Mesendoderm (in vitro differentiated cells): ENCODE data around the gene CDC42BPA.

Experiments used
- DNase-seq: peaks from one replicate; pipeline ENCODE4 v3.0.0; 2013
- H2AK5ac ChIP-seq: 2 replicates; pipeline ENCODE4 v1.6.1; 2013; ENCODE audit warnings: low read length, inconsistent platforms
- H2BK120ac ChIP-seq: 2 replicates; pipeline ENCODE4 v1.6.1; 2013; ENCODE audit warnings: low read depth, mild to moderate bottlenecking, low read length, moderate library complexity, mixed read lengths
- H2BK15ac ChIP-seq: replicated peaks from 2 replicates; pipeline ENCODE4 v1.6.1; 2013; ENCODE audit warnings: low read depth, mild to moderate bottlenecking, moderate library complexity
- H2BK5ac ChIP-seq: 2 replicates; pipeline ENCODE4 v1.6.1; 2013; ENCODE audit warnings: low read length, inconsistent platforms
- H3K18ac ChIP-seq: 2 replicates; pipeline ENCODE4 v1.6.1; 2013; ENCODE audit warnings: mild to moderate bottlenecking, low read length, mixed read lengths
- H3K23ac ChIP-seq: one replicate; pipeline ENCODE4 v1.6.1; 2013; ENCODE audit warnings: low read length
- H3K27ac ChIP-seq: 2 replicates; pipeline ENCODE4 v1.5.1; 2013; ENCODE audit warnings: low read depth, mild to moderate bottlenecking, inconsistent platforms, low read length, moderate library complexity
- H3K27me3 ChIP-seq: 2 replicates; pipeline ENCODE4 v1.6.1; 2013; ENCODE audit warnings: low read length, control low read depth, mild to moderate bottlenecking, inconsistent platforms; ENCODE audit not compliant: insufficient read depth, poor library complexity
- H3K36me3 ChIP-seq: 2 replicates; pipeline ENCODE4 v1.6.1; 2013; ENCODE audit warnings: low read length, inconsistent platforms; ENCODE audit not compliant: control insufficient read depth, insufficient read depth
- H3K4ac ChIP-seq: one replicate; pipeline ENCODE4 v1.6.1; 2013; ENCODE audit warnings: low read depth, mild to moderate bottlenecking, low read length, moderate library complexity
- H3K4me1 ChIP-seq: 2 replicates; pipeline ENCODE4 v1.6.1; 2013; ENCODE audit warnings: low read depth, low read length, inconsistent platforms; ENCODE audit not compliant: control insufficient read depth
- H3K4me2 ChIP-seq: 2 replicates; pipeline ENCODE4 v1.6.1; 2013; ENCODE audit warnings: low read length
- H3K4me3 ChIP-seq: 2 replicates; pipeline ENCODE4 v1.5.1; 2013; ENCODE audit warnings: mild to moderate bottlenecking, low read length
- H3K56ac ChIP-seq: one replicate; pipeline ENCODE4 v1.6.1; 2013; ENCODE audit warnings: low read length
- H3K79me1 ChIP-seq: 2 replicates; pipeline ENCODE4 v1.6.1; 2013; ENCODE audit warnings: low read length, inconsistent platforms
- H3K79me2 ChIP-seq: 2 replicates; pipeline ENCODE4 v1.6.1; 2013; ENCODE audit warnings: mild to moderate bottlenecking, low read length; ENCODE audit not compliant: control insufficient read depth, insufficient read depth
- H3K9ac ChIP-seq: 2 replicates; pipeline ENCODE4 v1.6.1; 2013; ENCODE audit warnings: low read length, inconsistent platforms
- H4K5ac ChIP-seq: one replicate; pipeline ENCODE4 v1.6.1; 2013; ENCODE audit warnings: low read length
- H4K8ac ChIP-seq: one replicate; pipeline ENCODE4 v1.6.1; 2013; ENCODE audit warnings: low read depth, mild to moderate bottlenecking, control low read depth, low read length, moderate library complexity
- WGBS: extraction: QIAGEN DNeasy Blood & Tissue Kit; methylation state at CpG from one replicate; pipeline ENCODE4 v1.1.7; 2013; ENCODE audit warnings: low lambda C conversion rate, missing lambda C conversion rate; ENCODE audit not compliant: insufficient coverage; ENCODE audit errors: extremely low coverage; 5-methylcytosine and 5-hydroxymethylcytosine counted together

The CDC42BPA gene

GRCh38 chr1:227037121-227037520 lies 281.2 kb downstream of the CDC42BPA start:
- Histone ChIP-seq H3K23ac (no peak overlapping the region), H4K5ac (no peak overlapping the region), H3K79me1 (no peaks in the 10 kb centered on the region), H3K79me2 (no peaks in the 10 kb centered on the region), H4K8ac (no peak overlapping the region), H3K4me3 (no peak overlapping the region), H3K4me1 (peaks cover 3% of the 10 kb centered on the region), H3K4me2 (no peak overlapping the region), H3K18ac (no peak overlapping the region), H3K27ac (no peak overlapping the region), H2BK15ac (no peak overlapping the region), H3K27me3 (no peaks in the 10 kb centered on the region), H2BK5ac (no peak overlapping the region), H3K56ac (no peak overlapping the region), H3K9ac (no peak overlapping the region), H3K4ac (no peak overlapping the region), H2AK5ac (no peak overlapping the region), H2BK120ac (no peak overlapping the region), H3K36me3 (no peaks in the 10 kb centered on the region)
- no peak for DNase-seq
- WGBS = no CpG with 5 or more reads among the region's 1 CpG

- Histone ChIP-seq H3K23ac (no peak overlapping the region), H2BK15ac (no peak overlapping the region), H3K27ac (no peak overlapping the region), H3K79me2 (no peaks in the 10 kb centered on the region), H3K18ac (no peak overlapping the region), H3K56ac (no peak overlapping the region), H3K4ac (no peak overlapping the region), H3K27me3 (no peaks in the 10 kb centered on the region), H3K4me1 (peaks cover 3% of the 10 kb centered on the region), H2BK120ac (no peak overlapping the region), H3K4me2 (no peak overlapping the region), H3K4me3 (no peak overlapping the region), H2BK5ac (no peak overlapping the region), H4K5ac (no peak overlapping the region), H3K36me3 (no peaks in the 10 kb centered on the region), H3K9ac (no peak overlapping the region), H4K8ac (no peak overlapping the region), H2AK5ac (no peak overlapping the region), H3K79me1 (no peaks in the 10 kb centered on the region)
- WGBS = no CpG with 5 or more reads among the region's 2 CpGs
- DNase-seq = no peak
Observed at GRCh38 chr1:227035316-227035715, 283.0 kb downstream of the CDC42BPA start.

GRCh38 chr1:227033880-227034279 lies 284.4 kb downstream of the CDC42BPA start:
- Histone ChIP-seq H3K4me1 (peaks cover 3% of the 10 kb centered on the region), H3K27ac (no peak overlapping the region), H3K18ac (no peak overlapping the region), H3K79me2 (no peaks in the 10 kb centered on the region), H3K36me3 (no peaks in the 10 kb centered on the region), H2BK120ac (no peak overlapping the region), H2BK5ac (no peak overlapping the region), H4K8ac (no peak overlapping the region), H3K4me2 (no peak overlapping the region), H3K4ac (no peak overlapping the region), H3K23ac (no peak overlapping the region), H2BK15ac (no peak overlapping the region), H2AK5ac (no peak overlapping the region), H4K5ac (no peak overlapping the region), H3K79me1 (no peaks in the 10 kb centered on the region), H3K56ac (no peak overlapping the region), H3K27me3 (no peaks in the 10 kb centered on the region), H3K4me3 (no peak overlapping the region), H3K9ac (no peak overlapping the region)
- WGBS = no CpG with 5 or more reads among the region's 2 CpGs
- no peak for DNase-seq

- H2BK5ac ChIP-seq = no peak overlapping the region
- H3K4me3 ChIP-seq = no peak overlapping the region
- no peak overlapping the region for H4K5ac ChIP-seq
- peak overlapping the region; percentile 25 for H3K27ac ChIP-seq
- no peaks in the 10 kb centered on the region for H3K79me1 ChIP-seq
- H3K18ac ChIP-seq = no peak overlapping the region
- WGBS = no CpG with 5 or more reads among the region's 3 CpGs
- H2BK120ac ChIP-seq = no peak overlapping the region
- H3K79me2 ChIP-seq = no peaks in the 10 kb centered on the region
- H4K8ac ChIP-seq = no peak overlapping the region
- H2AK5ac ChIP-seq = no peak overlapping the region
- no peak overlapping the region for H3K4ac ChIP-seq
- H3K4me2 ChIP-seq = no peak overlapping the region
- no peak overlapping the region for H3K9ac ChIP-seq
- no peaks in the 10 kb centered on the region for H3K36me3 ChIP-seq
- no peak overlapping the region for H2BK15ac ChIP-seq
- H3K4me1 ChIP-seq = peaks cover 3% of the 10 kb centered on the region
- H3K56ac ChIP-seq = peak overlapping the region; percentile 59
- H3K23ac ChIP-seq = no peak overlapping the region
- no peaks in the 10 kb centered on the region for H3K27me3 ChIP-seq
- peak; percentile 90 for DNase-seq
Observed at GRCh38 chr1:227032396-227032795, 285.9 kb downstream of the CDC42BPA start.

GRCh38 chr1:227016990-227017389 lies 301.3 kb downstream of the CDC42BPA start:
- no peak overlapping the region for H4K8ac ChIP-seq
- no peaks in the 10 kb centered on the region for H3K36me3 ChIP-seq
- WGBS = no CpG with 5 or more reads among the region's 3 CpGs

GRCh38 chr1:227010645-227011044 lies 307.6 kb downstream of the CDC42BPA start:
- Histone ChIP-seq H3K56ac (no peak overlapping the region), H2BK15ac (no peak overlapping the region), H3K4me2 (no peak overlapping the region), H3K36me3 (no peaks in the 10 kb centered on the region), H4K8ac (no peak overlapping the region), H3K4me3 (no peak overlapping the region), H3K79me1 (no peaks in the 10 kb centered on the region), H3K9ac (no peak overlapping the region), H3K4ac (no peak overlapping the region), H3K18ac (no peak overlapping the region), H2BK120ac (no peak overlapping the region), H3K23ac (no peak overlapping the region), H2BK5ac (no peak overlapping the region), H3K4me1 (no peaks in the 10 kb centered on the region), H3K79me2 (no peaks in the 10 kb centered on the region), H3K27me3 (no peaks in the 10 kb centered on the region), H3K27ac (no peak overlapping the region), H4K5ac (no peak overlapping the region), H2AK5ac (no peak overlapping the region)
- WGBS = no CpG with 5 or more reads among the region's 5 CpGs
- DNase-seq = no peak

More at GRCh38 chr1:227016990-227017389, 301.3 kb downstream of the CDC42BPA start:
- H4K5ac ChIP-seq = no peak overlapping the region
- no peak for DNase-seq
- no peak overlapping the region for H2BK5ac ChIP-seq
- no peak overlapping the region for H3K56ac ChIP-seq
- no peak overlapping the region for H3K18ac ChIP-seq
- no peak overlapping the region for H3K4me2 ChIP-seq
- H3K4me3 ChIP-seq = no peak overlapping the region
- H3K4me1 ChIP-seq = no peaks in the 10 kb centered on the region
- no peak overlapping the region for H2BK120ac ChIP-seq
- no peak overlapping the region for H3K27ac ChIP-seq
- H2BK15ac ChIP-seq = no peak overlapping the region
- no peaks in the 10 kb centered on the region for H3K79me2 ChIP-seq
- H2AK5ac ChIP-seq = no peak overlapping the region
- no peak overlapping the region for H3K9ac ChIP-seq
- no peak overlapping the region for H3K4ac ChIP-seq
- H3K23ac ChIP-seq = no peak overlapping the region
- H3K27me3 ChIP-seq = no peaks in the 10 kb centered on the region
- no peaks in the 10 kb centered on the region for H3K79me1 ChIP-seq
